GM21367 (cell line): Measurements from ENCODE around the gene EHD3.
A peak's percentile ranks its signal among the peaks of the same experiment; 100 is the strongest.

Experiments used
- ATAC-seq: cut with Tn5 transposase; IDR thresholded peaks from one replicate; pipeline ENCODE4 v1.9.1; 2021; ENCODE audit not compliant: unreplicated experiment

The EHD3 gene

DNA sequence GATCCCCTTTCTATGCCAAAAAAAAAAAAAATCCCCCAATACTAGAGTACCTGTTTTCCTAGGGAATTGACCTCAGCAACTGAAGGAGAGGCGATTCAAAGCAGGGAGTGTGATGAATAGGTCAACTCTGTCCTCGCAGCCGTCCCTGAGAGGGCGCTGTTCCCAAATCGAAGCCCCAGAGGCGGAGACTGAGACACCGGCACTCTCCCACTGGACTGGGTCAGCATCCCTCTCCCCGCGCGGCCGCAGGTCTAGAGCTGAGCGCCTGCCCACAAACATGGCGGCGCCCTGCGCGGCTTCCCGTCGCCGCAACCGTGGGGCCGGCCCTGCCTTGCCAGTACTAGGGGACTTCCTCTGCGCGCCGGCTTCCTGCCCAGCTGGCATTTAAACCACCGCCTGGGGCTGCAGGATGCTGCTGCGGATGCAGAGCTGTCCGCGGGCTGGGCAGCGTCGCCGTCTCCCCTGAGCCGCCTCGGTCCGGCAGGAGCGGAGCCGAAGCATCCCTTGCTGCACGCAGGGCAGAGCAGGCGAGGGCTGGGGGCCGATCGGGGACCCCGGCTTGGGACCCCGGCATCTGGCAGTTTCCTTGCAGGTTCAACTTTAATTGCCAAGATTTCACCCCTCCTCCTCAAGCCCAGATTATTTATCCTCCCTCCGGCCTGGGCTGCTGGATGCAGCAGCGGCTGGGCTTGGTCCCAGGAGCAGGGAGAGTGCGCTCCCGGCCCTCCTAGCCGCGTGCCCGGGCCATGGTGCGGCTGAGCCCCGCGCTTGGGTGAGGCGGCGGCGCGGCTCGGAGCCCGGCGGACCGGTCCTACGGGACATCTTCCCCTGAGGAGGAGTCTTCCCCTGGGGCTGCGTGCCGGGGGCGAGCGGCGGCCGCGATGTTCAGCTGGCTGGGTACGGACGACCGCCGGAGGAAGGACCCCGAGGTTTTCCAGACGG, at the start of gene EHD3:
TSS of gene EHD3 (plus strand) at position 412 of the 942 bp plus-strand sequence. CDS start at position 882, 470 bp downstream.
- peak; percentile 98 for ATAC-seq

DNA sequence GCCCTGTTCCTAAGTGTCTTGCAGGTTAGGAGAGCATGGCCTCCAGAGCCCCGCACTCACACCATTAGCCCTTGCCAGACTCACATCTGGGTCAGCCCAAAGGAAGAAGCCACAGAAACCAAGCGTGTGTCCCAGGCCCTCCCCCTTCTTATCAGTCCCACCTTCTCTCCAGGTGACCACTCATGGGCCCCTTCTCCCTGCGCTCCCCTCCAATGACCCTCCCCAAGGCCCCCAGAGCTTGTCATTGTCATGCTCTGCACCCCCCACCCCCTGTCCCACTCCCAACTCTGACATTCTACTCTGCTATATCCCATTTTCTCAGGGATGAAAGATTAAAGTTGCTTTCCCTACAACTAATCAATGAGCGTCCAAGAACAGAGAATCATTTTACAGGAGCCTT, 46.8 kb upstream of the EHD3 start:
- ATAC-seq = no peak

DNA sequence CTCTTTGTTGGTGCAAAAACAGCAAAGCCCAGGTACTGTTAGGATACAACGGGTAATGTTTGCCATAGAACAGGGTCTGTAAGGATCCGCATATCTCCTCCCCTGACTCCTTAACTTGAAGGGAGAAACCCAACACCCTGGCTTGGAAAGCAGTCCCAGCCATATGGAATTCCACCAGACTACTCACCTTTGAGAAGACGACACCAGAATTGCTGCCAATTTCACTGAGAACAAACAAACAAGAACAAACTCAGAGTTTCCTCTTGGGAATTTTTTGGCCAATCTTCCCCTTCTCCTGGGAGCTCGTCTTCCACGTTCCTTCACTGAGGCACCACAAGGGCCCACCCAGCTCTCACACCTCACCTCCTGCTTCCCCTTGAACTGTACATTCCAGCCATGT, 45.8 kb upstream of the EHD3 start:
- no peak for ATAC-seq

DNA sequence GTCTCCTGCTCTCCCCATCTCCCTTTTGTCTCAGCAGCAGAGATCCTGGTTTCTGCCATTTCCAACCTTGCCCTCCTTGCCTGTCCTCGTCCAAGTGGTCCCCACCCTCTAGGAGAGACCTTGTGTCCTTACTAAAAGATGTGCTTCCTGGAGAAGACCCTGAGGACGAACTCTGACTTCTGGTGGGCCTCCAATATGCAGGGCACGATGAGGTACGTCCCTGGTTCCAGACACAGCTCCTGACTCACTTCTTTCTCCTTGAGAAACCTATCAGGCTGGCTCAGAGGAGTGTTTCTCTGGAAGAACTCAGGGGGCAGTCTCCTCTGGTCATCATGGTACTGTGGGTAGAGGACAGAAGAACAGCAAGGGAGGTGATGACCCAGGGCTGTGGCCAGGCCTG, 44.8 kb upstream of the EHD3 start:
- ATAC-seq = no peak

DNA sequence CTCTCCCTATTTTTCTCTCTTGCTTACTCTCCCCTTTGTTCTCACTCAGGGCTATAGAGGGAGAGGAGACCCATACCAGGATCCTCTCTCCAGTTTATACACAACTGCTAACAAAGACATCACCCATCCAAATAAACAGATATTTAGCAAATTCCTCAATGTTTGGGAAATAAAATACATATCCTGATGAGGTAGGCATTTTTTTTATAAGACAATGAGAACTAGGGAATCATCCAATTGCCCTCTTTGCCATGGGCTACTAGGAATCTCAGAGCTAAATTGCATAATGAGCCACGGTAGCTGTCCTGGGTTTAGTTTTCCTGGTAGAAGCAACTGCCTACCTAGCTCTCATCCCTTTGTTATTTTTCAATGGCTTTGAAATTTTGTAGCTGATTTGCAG, 43.8 kb upstream of the EHD3 start:
- ATAC-seq = no peak

DNA sequence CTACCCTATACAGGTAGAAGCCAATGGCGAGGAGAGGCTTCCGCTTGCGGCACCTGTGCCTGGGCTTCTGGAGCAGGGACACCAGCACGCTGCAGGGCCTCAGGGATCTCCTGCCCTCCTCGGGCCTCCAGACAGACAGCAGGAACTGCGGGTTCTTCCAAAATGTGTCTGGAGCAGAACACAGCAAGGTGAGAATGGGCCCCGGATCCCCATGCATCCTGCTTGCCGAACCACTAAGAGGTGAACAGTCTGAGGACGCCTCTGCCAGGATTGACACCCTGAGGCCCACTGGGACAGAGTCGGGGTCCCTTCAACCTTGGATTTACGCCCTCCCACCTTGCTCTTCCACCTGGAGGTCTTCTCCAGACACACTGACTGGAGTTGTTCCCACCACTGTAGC, 42.0 kb upstream of the EHD3 start:
- ATAC-seq = no peak

DNA sequence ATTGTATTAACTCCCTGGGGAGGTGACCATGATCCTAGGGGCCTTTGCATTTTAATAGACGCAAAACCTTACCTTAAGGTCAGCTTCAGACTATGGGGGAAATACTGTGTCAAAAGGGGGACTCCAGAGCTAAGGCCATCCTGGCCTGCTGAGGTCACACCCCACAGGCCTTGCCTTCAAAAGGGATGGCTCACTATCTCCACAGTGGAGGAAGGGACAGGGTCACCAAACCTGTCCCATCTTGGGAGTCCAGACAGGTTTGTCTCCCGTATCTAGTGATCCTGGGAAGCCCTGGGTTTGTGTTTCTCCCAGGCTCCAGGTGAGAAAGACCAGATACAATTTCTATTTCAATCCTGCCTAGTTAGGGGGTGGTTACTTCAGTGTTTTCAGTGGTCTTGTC, 41.6 kb upstream of the EHD3 start:
- ATAC-seq = no peak

DNA sequence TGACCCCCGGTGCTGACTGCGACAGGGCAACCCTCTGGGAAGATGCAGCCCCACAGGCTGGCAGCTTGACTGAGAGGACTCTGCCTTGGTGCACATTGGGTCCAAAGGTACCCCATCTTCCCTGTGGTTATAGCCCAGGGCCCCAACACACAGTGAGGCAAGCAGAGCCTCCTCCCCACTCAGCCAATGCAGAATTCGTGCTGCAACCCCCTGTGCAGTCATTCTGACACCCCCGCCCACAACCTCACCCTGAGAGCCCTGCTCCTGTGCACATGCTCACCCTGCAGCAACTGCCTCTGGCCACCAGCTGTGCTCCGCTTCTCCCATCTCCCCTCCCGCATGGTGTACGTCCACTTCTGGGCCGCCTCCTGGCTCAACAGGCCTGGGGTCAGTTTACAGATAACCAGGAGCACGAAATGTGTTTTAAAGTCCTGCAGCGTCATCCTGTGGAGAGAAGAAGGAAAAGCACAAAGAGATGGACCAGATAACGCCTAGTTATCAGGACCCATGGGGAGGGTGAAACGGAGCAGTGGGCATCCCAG, 41.0 kb upstream of the EHD3 start:
- ATAC-seq = no peak

DNA sequence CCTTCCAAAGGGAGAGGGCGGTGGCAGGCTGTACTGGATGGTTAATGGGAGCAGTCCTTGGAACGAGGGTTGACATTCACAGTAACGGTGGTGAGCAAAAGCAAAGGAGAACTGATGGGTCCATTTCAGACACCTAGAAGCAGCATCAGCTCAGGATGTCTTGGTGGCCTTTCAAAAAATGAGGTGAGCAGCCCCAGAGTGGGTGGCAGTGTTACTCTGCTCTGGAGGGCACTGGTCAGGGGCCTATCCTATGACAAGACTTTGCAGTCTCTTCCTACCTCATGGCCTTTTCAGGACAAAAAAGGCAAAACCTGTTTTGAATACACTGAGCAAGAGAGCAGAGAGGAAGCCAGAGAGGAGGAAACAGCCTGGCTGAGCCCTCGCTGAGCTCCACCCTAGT, 40.1 kb upstream of the EHD3 start:
- no peak for ATAC-seq

DNA sequence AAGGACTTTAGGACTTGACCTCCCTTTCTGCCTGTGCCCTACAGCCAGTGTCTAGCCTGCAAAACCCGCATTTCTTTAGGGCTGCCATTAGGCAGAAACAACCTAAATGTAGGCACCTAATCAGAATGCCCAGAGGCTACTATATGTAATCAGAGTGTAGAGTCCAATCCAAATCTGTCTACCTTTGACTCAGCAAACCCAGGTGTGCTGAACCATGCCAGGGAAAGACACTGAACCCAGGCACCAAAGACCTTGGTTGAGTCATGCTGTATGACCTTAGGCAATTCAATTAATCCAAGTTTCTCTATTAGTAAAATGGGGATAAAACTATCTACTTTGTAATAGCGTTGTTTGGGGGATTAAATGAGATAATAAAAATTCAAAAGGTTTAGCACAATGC, 37.3 kb upstream of the EHD3 start:
- no peak for ATAC-seq

DNA sequence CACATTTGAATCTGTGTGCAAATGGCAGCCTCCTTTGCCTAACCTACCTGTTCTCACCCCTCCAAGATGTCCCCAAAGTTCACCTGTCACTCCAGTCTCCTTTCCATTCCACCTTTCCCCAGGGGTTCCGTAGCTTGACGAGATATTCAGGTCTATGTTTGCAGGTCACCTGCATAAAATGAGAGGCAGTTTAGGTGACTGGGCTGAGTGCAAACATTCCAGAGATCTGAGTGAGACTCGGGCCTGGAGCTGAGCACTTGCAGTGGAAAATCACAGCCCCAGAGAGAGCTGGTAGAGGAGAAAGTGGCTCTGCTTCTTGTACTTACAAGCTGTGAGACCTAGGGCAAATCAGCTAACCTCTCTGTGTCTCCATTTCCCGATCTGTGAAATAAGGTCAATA, 36.8 kb upstream of the EHD3 start:
- no peak for ATAC-seq

DNA sequence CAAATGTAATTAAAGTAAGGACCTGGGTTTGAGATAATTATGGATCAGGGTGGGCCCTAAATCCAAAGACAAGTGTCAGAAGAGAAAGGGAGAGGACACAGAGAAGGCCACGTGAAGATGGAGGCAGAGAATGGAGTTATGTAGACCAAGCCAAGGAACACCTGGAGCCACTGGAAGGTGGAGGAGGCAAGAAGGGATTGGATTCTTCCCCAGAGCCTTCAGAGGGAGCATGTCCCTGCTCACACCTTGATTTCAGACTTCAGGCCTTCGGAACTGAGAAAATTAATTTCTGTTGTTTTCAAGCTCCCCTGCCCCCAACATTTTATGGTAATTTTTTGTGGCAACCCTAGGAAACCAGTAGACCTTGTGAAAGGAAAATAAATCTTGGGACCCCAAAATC, 36.3 kb upstream of the EHD3 start:
- ATAC-seq = no peak

DNA sequence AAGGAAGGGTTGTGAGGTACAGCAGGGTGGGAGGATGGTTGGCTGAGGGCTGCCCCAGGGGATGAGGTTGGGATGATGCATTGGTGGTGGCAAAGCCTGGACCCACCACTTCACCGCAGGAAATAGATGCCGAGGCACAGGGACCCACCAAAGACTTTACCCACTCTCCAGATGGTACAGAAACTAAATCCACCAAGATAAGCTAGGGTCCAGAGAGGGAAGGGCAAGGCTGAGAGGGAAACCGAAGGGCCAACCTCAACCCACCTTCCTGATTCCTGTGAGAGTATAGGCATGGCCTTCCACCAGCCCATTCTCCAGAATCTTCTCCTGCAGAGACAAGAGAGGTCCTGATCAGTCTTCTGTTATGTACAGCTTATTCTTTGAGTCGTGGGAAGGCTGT, 34.7 kb upstream of the EHD3 start:
- ATAC-seq = no peak

DNA sequence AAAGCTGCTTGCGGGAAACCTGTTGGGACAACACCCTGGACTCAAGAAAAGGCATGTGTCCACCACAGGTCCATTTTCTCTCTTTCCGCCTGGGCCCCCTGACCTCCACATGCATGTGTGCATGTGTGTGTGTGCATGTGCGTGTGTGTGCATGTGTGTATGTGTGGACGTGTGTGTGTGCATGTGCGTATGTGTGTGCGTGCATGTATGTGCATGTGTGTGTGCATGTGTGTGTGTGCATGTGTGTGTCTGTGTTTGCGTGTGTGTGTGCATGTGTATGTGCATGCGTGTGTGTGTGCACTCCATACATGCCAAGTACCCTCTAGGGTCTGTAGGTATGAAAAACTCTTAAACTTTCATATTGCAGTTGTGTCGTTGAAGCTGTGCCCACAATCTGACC, 33.0 kb upstream of the EHD3 start:
- no peak for ATAC-seq

DNA sequence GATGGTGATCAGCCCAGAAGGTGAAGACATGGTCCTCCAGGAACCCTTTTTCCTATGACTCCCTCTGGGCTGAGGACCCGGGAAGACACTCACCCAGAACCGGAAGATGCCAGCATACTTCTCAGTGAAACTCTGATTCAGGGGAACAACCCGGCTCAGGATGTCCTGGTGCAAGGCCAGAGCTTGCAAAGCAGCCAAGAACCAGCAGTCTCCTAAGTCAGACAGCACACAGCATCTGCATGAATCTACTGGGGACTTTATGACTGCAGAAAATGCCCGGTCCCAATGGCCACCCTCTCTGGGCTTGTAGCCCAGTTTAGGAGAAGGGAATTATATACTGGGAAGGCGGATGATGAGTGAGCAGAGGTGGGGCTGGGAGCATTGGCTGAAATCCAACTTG, 31.9 kb upstream of the EHD3 start:
- ATAC-seq = no peak

DNA sequence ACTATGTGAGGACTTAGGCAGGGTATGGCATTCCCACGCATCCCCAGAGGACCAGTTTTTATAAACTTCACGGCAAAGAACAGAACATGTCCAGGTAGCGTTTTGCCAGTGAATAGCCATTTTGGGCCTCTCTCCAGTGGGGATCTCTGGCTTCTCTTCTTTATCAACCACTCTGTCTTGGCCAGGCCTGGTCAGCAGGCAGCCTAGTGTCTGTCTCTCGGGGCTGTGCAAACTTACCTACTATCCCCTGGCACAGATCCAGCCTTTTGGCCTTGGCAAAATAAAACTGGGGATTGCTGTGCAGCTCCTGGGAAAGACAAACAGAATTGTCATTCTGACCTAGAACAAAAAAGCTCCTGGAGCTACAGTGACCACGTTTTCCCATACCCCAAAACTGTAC, 31.1 kb upstream of the EHD3 start:
- ATAC-seq = no peak

DNA sequence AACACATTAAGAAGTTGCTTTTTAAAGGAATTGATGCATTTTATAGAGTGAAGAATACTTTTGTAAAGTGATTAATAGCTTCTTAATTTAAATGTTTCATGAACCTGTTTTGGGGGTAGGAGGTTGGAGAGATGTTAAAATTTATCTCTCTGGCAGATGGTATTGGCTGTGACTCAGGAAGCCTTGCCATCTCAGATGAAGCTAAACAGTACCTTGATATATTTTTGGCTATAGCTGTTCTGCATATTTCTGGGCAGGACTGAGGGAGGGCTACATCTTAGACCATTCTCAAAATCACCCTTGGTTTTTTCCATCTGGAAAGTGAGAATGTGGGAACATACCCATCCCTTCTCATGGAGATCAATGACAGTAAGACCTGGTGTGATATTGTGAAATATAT, 30.0 kb upstream of the EHD3 start:
- ATAC-seq = no peak

DNA sequence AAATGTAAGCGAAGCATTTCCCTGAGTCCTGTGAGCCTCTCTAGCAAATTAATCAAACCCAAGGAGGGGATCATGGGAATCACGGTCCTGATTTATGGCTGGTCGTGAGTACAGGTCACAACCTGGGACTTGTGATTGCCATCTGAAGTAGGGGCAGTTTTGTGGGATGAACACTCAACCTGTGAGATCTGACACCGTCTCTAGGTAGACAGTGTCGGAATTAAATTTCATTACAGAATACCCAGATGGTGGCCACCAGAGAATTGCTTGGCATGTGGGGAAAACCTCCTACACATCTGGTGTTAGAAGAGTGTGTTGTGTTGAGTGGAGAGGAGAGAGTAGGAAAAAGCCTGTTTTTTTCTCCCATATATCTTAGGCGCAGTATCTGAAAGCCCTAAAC, 29.2 kb upstream of the EHD3 start:
- no peak for ATAC-seq

DNA sequence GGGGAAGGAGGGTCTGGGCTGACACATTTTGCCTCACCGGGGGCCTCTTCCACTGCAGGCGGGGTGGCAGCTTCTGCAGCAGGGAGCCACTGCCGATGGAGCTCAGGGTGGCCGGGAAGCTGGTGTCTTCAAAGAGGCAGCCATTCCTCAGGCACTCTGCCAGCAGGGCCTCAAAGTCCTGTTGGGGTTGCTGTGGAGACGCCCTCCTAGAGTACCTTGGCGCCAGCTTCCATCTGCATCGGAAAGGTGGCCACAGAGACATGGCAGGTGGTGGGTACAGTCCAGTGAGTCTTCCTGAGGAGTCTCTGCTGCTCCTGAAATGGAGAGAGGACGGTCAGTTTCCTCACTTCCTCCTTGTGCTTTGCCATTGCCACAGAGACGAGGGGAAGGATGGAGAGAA, 28.8 kb upstream of the EHD3 start:
- ATAC-seq = no peak

DNA sequence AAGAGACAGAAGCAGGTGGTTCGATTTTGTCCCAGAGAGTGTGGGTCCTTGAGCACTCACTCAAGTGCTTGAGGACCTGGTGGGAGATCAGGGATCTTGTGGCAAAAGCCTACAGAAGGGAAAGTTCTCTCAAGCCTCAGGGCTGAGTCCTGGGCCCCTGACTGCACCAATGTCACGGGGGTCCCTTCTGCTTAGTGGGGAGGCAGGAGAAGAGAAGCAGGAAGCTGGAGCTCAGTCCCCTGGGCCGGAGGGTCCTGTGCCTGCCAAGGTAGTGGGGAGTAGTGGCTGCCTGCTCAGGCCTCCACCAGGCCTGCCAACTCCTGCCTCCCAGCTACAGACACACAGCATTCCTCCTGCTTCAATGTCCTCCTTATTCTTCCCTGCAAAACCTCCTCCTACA, 28.3 kb upstream of the EHD3 start:
- ATAC-seq = no peak

DNA sequence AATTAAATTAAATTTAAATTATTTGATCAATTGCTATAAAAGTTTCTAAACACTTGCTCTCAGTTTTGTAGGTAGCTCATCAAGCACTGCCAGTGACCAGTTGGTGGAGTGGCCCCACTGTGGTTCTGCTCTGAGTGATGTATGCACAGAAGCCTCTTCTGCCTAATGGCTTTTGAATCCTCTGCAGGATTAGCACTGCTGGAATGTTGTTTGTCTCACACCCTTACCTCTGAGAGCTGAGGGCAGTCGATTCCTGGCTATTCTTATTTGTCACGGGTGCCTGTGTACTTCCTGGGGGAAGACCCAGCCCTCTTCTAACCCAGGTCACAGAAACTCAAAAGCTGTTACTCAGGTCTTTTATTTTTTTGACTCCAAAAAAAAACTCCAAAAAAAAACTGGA, 26.2 kb upstream of the EHD3 start:
- ATAC-seq = no peak

DNA sequence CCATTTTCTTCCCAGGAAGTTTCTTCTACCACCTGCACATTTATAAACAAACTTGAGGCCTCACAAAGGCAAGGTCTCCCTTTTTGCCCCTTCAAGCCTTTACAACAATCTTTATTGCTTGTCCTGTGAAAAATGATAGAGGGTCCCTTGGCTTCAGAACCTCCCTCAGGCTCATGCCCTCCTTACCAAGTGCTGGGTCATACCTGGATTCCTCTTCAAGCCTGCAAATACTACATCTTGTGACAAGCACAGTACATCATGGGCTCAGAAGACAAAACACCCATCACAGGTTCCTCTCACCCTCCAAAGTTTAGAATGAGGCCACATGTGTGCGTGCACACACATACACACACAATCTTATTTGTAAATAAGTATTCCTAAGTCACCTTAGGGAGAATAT, 25.7 kb upstream of the EHD3 start:
- no peak for ATAC-seq
